IMR-90 (cell line): ENCODE data around the gene ZSCAN5A. TPM values are rescaled to one million over a fixed set of nuclear protein-coding genes. Genes with fewer than 3 reads are reported as not detected.
"Not testable (repeated sequence)": the region's sequence is repeated elsewhere in the genome, so short reads cannot be mapped to it uniquely, and the experiment has no call there.

Experiments
- ATAC-seq: fragments of 200-7000 bp; cut with Tn5 transposase; 2 replicates; pipeline ENCODE4 v1.9.1; 2020; ENCODE audit warnings: low read depth, mild to moderate bottlenecking, moderate library complexity
- BruUV-seq: library from RNA; stranded (reverse); fragments of 400-500 nt; replicated peaks from 2 replicates; lab custom pipeline; 2021; lab: Mats Ljungman, UMichigan
- CTCF ChIA-PET: fragments of 300-600 bp; formaldehyde crosslinking; extraction: SDS; loops from one replicate; lab custom pipeline; 2021; ENCODE audit warnings: antibody characterized with exemption; lab: Yijun Ruan, JAX
- POLR2A ChIA-PET: fragments of 300-600 bp; sonication (Branson Sonifier 250); formaldehyde crosslinking; loops from one replicate; lab custom pipeline; 2022; ENCODE audit warnings: antibody characterized with exemption; ENCODE audit not compliant: unreplicated experiment; lab: Charles Lee
- DNase-seq: peaks from one replicate; pipeline ENCODE4 v3.0.0; 2013
- H2AFZ ChIP-seq: replicated peaks from 2 replicates; pipeline ENCODE3; 2013; ENCODE audit warnings: low read length, mild to moderate bottlenecking; ENCODE audit not compliant: poor library complexity
- H2AK5ac ChIP-seq: 2 replicates; pipeline ENCODE4 v1.6.1; 2013; ENCODE audit warnings: low read depth, low read length, inconsistent platforms
- H2AK9ac ChIP-seq: replicated peaks from 2 replicates; pipeline ENCODE3; 2013; ENCODE audit warnings: mild to moderate bottlenecking, low read depth, low read length, moderate library complexity; ENCODE audit not compliant: poor library complexity
- H2BK120ac ChIP-seq: 2 replicates; pipeline ENCODE4 v1.6.1; 2013; ENCODE audit warnings: low read depth, low read length, inconsistent platforms
- H2BK15ac ChIP-seq: 3 replicates; pipeline ENCODE4 v1.6.1; 2013; ENCODE audit warnings: low read depth, low read length, inconsistent platforms
- H2BK20ac ChIP-seq: 2 replicates; pipeline ENCODE4 v1.6.1; 2013; ENCODE audit warnings: low read depth, mild to moderate bottlenecking, inconsistent platforms, low read length, moderate library complexity
- H2BK5ac ChIP-seq: 2 replicates; pipeline ENCODE4 v1.6.1; 2013; ENCODE audit warnings: mild to moderate bottlenecking, low read depth, low read length, inconsistent platforms; ENCODE audit not compliant: poor library complexity, severe bottlenecking
- H3K14ac ChIP-seq: replicated peaks from 2 replicates; pipeline ENCODE4 v1.6.1; 2013; ENCODE audit warnings: low read depth, low read length, inconsistent platforms
- H3K18ac ChIP-seq: 2 replicates; pipeline ENCODE4 v1.6.1; 2013; ENCODE audit warnings: low read depth, low read length, control low read depth
- H3K23ac ChIP-seq: 2 replicates; pipeline ENCODE4 v1.6.1; 2013; ENCODE audit warnings: low read depth, low read length, inconsistent platforms
- H3K27ac ChIP-seq: 2 replicates; pipeline ENCODE4 v1.5.1; 2013; ENCODE audit warnings: mild to moderate bottlenecking, control low read depth, low read length; ENCODE audit not compliant: insufficient read depth
- H3K27me3 ChIP-seq: 2 replicates; pipeline ENCODE4 v1.6.1; 2013; ENCODE audit warnings: low read length; ENCODE audit not compliant: control insufficient read depth, insufficient read depth
- H3K36me3 ChIP-seq: 2 replicates; pipeline ENCODE4 v1.6.1; 2013; ENCODE audit warnings: low read length, mixed read lengths; ENCODE audit not compliant: control insufficient read depth, insufficient read depth
- H3K4ac ChIP-seq: 2 replicates; pipeline ENCODE4 v1.6.1; 2013; ENCODE audit warnings: low read depth, low read length, inconsistent platforms
- H3K4me1 ChIP-seq: 2 replicates; pipeline ENCODE4 v1.6.1; 2013; ENCODE audit warnings: low read length, mixed read lengths; ENCODE audit not compliant: control insufficient read depth, insufficient read depth
- H3K4me2 ChIP-seq: 2 replicates; pipeline ENCODE4 v1.6.1; 2013; ENCODE audit warnings: low read depth, mild to moderate bottlenecking, control low read depth, low read length, moderate library complexity
- H3K4me3 ChIP-seq: 2 replicates; pipeline ENCODE4 v1.5.1; 2013; ENCODE audit warnings: low read depth, mild to moderate bottlenecking, control low read depth, low read length, moderate library complexity; ENCODE audit not compliant: insufficient read depth
- H3K56ac ChIP-seq: 2 replicates; pipeline ENCODE4 v1.6.1; 2013; ENCODE audit warnings: low read length, inconsistent platforms; ENCODE audit not compliant: insufficient read depth; ENCODE audit errors: extremely low read depth
- H3K79me1 ChIP-seq, 2 experiments: 2 replicates each; pipeline ENCODE4 v1.6.1; 2013; ENCODE audit warnings: low read length in 2 of 2, inconsistent platforms in 1 of 2, low read depth in 1 of 2
- H3K9ac ChIP-seq: 2 replicates; pipeline ENCODE4 v1.6.1; 2013; ENCODE audit warnings: low read depth, low read length, control low read depth
- H3K9me1 ChIP-seq: 2 replicates; pipeline ENCODE4 v1.6.1; 2013; ENCODE audit warnings: low read length, inconsistent platforms; ENCODE audit not compliant: insufficient read depth
- H3K9me3 ChIP-seq: 2 replicates; pipeline ENCODE4 v1.6.1; 2013; ENCODE audit warnings: low read length; ENCODE audit not compliant: control insufficient read depth, insufficient read depth
- H4K20me1 ChIP-seq: 2 replicates; pipeline ENCODE4 v1.6.1; 2013; ENCODE audit warnings: low read length, inconsistent platforms; ENCODE audit not compliant: insufficient read depth
- H4K5ac ChIP-seq: 2 replicates; pipeline ENCODE4 v1.6.1; 2013; ENCODE audit warnings: mild to moderate bottlenecking, low read depth, low read length, control low read depth
- H4K8ac ChIP-seq, 2 experiments: 2 replicates each; pipeline ENCODE4 v1.6.1; 2013; ENCODE audit warnings: low read depth in 2 of 2, low read length in 2 of 2, control low read depth in 1 of 2, inconsistent platforms in 1 of 2
- H4K91ac ChIP-seq: 2 replicates; pipeline ENCODE4 v1.6.1; 2013; ENCODE audit warnings: low read depth, low read length, inconsistent platforms; ENCODE audit not compliant: insufficient read depth
- CEBPB ChIP-seq: IDR thresholded peaks from 2 replicates; pipeline ENCODE4 v1.6.1; 2012; ENCODE audit warnings: low read depth, low read length, improper control_type of control experiment
- CHD1 ChIP-seq: IDR thresholded peaks from 2 replicates; pipeline ENCODE4 v1.6.1; 2012; ENCODE audit warnings: low read depth, low read length, improper control_type of control experiment
- WGBS, 2 experiments: methylation state at CpG; one replicate each; pipeline versions ENCODE4 v1.1.5 to v1.1.7; 2013; ENCODE audit warnings: missing lambda C conversion rate in 2 of 2; ENCODE audit not compliant: insufficient read length in 1 of 2; ENCODE audit errors: extremely low coverage in 2 of 2; 5-methylcytosine and 5-hydroxymethylcytosine counted together
- dilution Hi-C: fragments of 300-500 bp; cut with HindIII; formaldehyde crosslinking; loops from one replicate; pipeline ENCODE4 v1.14.3; 2018; ENCODE audit warnings: low sequenced_read_pairs; ENCODE audit not compliant: unreplicated experiment
- in situ Hi-C: fragments of 300-500 bp; cut with MboI; formaldehyde crosslinking; loops from 3 replicates; pipeline ENCODE4 v1.14.3; 2019; ENCODE audit warnings: low sequenced_read_pairs, inconsistent platforms, mixed read lengths
- intact Hi-C: fragments of 100-400 bp; cut with micrococcal nuclease; formaldehyde crosslinking; loops from 2 replicates; pipeline ENCODE4 v1.10.0; 2022
- polyA plus RNA-seq, 3 experiments: library from polyadenylated mRNA; depleted of rRNA; stranded (reverse); fragments of >200 nt; gene quantifications; 2 replicates each; pipeline ENCODE4 v1.2.3, GENCODE V29; 2012; ENCODE audit warnings: low replicate concordance in 1 of 3
- total RNA-seq: library from RNA; depleted of rRNA; stranded (reverse); fragments of >200 nt; gene quantifications from 2 replicates; pipeline ENCODE4 v1.2.3, GENCODE V29; 2012

ZSCAN5A gene
- total and polyA plus RNA-seq, 2 of the 4 experiments (the other 2 are of a cell fraction), result 4.3 to 5.0 TPM

DNA sequence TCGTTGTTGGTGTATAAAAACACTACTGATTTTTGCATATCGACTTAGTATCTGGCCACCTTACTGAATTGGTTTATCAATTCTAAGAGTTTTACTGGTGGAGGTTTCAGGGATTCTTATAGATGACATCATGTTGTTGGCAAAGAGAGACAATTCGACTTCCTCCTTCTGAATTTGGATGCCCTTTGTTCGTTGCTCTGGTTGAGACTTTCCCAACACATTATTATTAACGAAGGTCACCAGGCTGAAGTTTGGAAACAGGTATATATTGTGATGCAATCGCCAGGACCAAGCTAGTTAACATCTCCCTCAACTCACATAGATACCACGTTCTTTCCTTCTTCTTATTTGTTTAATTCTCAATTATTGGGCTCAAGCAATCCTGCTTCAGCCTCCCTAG lies 115.0 kb downstream of the ZSCAN5A start:
- H3K18ac ChIP-seq, result no peak overlapping the region
- no peak overlapping the region for H2BK15ac ChIP-seq
- no peak overlapping the region for H2AK5ac ChIP-seq
- no peak overlapping the region for H2AK9ac ChIP-seq
- intact Hi-C loops, result no loop called here
- H3K9me1 ChIP-seq, result no peaks in the 10 kb centered on the region
- H4K8ac ChIP-seq, result no peak overlapping the region
- H3K56ac ChIP-seq, result no peak overlapping the region
- ATAC-seq (no peak), DNase-seq (no peak)
- TF ChIP-seq CEBPB (0 out of 2 replicates have a peak, but pooled peaks have one; percentile 7), CHD1 (no peak)
- H2BK5ac ChIP-seq, result no peak overlapping the region
- H2BK120ac ChIP-seq, result no peak overlapping the region
- in situ Hi-C loops, result no loop called here
- H3K9ac ChIP-seq, result no peak overlapping the region
- H3K36me3 ChIP-seq, result no peaks in the 10 kb centered on the region
- H3K27me3 ChIP-seq, result no peaks in the 10 kb centered on the region
- WGBS, 2 experiments, result no CpG with 5 or more reads among the region's 7 CpGs
- no peak overlapping the region for H3K4me2 ChIP-seq
- no TSS peak for BruUV-seq
- H3K4ac ChIP-seq, result no peak overlapping the region
- no peak overlapping the region for H4K5ac ChIP-seq
- no peak overlapping the region for H2BK20ac ChIP-seq
- no peaks in the 10 kb centered on the region for H3K79me1 ChIP-seq
- H3K4me3 ChIP-seq, result no peak overlapping the region
- peaks cover 2% of the 10 kb centered on the region; the same call in 1 of the 2 replicates for H3K9me3 ChIP-seq
- H3K14ac ChIP-seq, result no peak overlapping the region
- H4K20me1 ChIP-seq, result no peaks in the 10 kb centered on the region
- dilution Hi-C loops, result no loop called here
- POLR2A ChIA-PET, result no interaction called here
- no peak overlapping the region for H4K91ac ChIP-seq
- no peak overlapping the region for H2AFZ ChIP-seq
- H3K4me1 ChIP-seq, result no peaks in the 10 kb centered on the region
- no peak overlapping the region for H3K23ac ChIP-seq
- CTCF ChIA-PET, result no interaction called here
- no peak overlapping the region for H3K27ac ChIP-seq

DNA sequence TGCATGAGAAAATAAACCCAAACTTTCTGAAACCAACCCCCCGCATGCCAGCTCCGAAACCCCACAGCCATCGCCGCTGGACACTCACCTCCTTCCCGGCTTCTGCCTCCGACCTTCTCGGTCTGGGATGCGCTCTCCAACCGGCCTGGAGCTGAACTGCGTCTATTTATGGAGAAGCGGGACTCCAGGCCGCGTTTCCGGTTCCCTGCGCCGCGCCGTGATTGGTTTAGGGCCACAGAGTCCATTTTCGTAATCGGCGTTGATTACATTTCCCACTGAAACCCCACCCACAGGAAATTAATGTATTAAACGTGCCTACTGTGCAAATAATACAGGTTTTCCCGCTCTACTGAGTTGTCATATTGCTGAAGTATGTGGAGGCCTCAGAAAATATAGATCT lies 117.0 kb downstream of the ZSCAN5A start, which contains the start of gene ZSCAN5B:
Gene ZSCAN5B (minus strand): TSS at position 138 of the 400 bp plus-strand sequence. CDS start 4,731 bp downstream, outside the sequence.
- H3K27me3 ChIP-seq, H2BK120ac ChIP-seq, H4K5ac ChIP-seq, dilution Hi-C loops, H3K14ac ChIP-seq, H3K18ac ChIP-seq, ATAC-seq, DNase-seq, H3K9ac ChIP-seq, H3K23ac ChIP-seq, POLR2A ChIA-PET, CTCF ChIA-PET, H3K36me3 ChIP-seq, BruUV-seq, H2BK5ac ChIP-seq, intact Hi-C loops, H2AFZ ChIP-seq, H4K91ac ChIP-seq, H3K9me3 ChIP-seq, H2BK15ac ChIP-seq, H3K4ac ChIP-seq, H3K56ac ChIP-seq, H4K20me1 ChIP-seq, H2AK9ac ChIP-seq, H2AK5ac ChIP-seq, H3K27ac ChIP-seq, H3K79me1 ChIP-seq, H3K9me1 ChIP-seq, H2BK20ac ChIP-seq, H4K8ac ChIP-seq, in situ Hi-C loops, H3K4me3 ChIP-seq, H3K4me1 ChIP-seq, H3K4me2 ChIP-seq: not testable (repeated sequence)
- no CpG with 5 or more reads among the region's 23 CpGs for WGBS, 2 experiments
